ENCODE results near the gene THBS4. TPM values are rescaled to one million over a fixed set of nuclear protein-coding genes. Genes with fewer than 3 reads are reported as not detected.

Gene THBS4
- total and polyA plus RNA-seq, 4 donors: 0.08 to 0.28 (median 0.20) TPM

DNA sequence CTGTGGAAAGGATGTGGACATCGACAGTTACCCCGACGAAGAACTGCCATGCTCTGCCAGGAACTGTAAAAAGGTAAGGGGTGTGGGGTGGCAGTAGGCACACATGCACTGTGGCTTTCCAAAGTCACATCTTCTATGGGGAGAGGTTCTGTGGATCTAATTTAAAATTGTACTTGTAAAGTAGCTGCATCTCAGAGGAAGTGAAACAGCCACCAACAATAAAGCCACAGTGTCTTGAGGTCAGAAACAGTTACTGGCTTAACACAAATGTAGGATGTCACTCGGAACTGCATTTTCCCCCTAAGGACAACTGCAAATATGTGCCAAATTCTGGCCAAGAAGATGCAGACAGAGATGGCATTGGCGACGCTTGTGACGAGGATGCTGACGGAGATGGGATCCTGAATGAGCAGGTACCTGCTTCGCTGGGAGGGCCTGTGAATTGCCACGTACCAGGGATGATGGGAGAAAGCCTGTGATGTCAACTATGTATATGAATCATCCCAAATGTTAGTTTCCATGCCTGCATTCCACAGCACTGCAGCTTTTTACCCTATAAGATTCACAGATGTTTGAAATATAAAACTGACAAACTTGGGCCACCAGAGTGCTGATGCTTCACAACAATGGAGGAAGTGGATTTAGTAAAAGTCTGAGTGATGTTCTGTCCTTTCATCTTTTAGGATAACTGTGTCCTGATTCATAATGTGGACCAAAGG, 35.3 kb downstream of the THBS4 start:
- Histone ChIP-seq H3K4me3 (ENCODE audit: low read depth in 1 of 3, low read length in 3 of 3) (no peak overlapping the region), H3K9ac (ENCODE audit: low read depth in 1 of 2, low read length in 2 of 2) (no peak overlapping the region), H3K36me3 (ENCODE audit: control insufficient read depth in 4 of 4, insufficient read depth in 3 of 4, low read depth in 1 of 4, low read length in 3 of 4) (no peaks in the 10 kb centered on the region), H3K4me1 (ENCODE audit: control insufficient read depth in 4 of 4, insufficient read depth in 4 of 4, low read length in 3 of 4) (no peaks in the 10 kb centered on the region), H3K27ac (ENCODE audit: low read depth in 1 of 2, low read length in 2 of 2) (no peak overlapping the region), H3K27me3 (ENCODE audit: control insufficient read depth in 4 of 4, insufficient read depth in 4 of 4, low read length in 3 of 4) (no peaks in the 10 kb centered on the region), H3K9me3 (ENCODE audit: control insufficient read depth in 4 of 4, low read length in 3 of 4) (no peaks in the 10 kb centered on the region)
- no peak for TF ChIP-seq RXRA (IDR thresholded peaks at IDR 0.05)
- TF ChIP-seq GABPA (IDR thresholded peaks at IDR 0.05 in 1 of 2, conservative IDR thresholded peaks at IDR 0.05 in 1 of 2): no peak
- no peak for TF ChIP-seq REST (IDR thresholded peaks at IDR 0.05)
- no peak for TF ChIP-seq FOXA2 (IDR thresholded peaks at IDR 0.05)
- TF ChIP-seq, protein P1, sequence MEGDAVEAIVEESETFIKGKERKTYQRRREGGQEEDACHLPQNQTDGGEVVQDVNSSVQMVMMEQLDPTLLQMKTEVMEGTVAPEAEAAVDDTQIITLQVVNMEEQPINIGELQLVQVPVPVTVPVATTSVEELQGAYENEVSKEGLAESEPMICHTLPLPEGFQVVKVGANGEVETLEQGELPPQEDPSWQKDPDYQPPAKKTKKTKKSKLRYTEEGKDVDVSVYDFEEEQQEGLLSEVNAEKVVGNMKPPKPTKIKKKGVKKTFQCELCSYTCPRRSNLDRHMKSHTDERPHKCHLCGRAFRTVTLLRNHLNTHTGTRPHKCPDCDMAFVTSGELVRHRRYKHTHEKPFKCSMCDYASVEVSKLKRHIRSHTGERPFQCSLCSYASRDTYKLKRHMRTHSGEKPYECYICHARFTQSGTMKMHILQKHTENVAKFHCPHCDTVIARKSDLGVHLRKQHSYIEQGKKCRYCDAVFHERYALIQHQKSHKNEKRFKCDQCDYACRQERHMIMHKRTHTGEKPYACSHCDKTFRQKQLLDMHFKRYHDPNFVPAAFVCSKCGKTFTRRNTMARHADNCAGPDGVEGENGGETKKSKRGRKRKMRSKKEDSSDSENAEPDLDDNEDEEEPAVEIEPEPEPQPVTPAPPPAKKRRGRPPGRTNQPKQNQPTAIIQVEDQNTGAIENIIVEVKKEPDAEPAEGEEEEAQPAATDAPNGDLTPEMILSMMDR (IDR thresholded peaks at IDR 0.05; ENCODE audit: low read depth, low read length, missing input control): no peak
- no peak for TF ChIP-seq YY1 (IDR thresholded peaks at IDR 0.05)
- TF ChIP-seq ATF3 (IDR thresholded peaks at IDR 0.05): no peak
- no peak for TF ChIP-seq HNF4A (conservative IDR thresholded peaks at IDR 0.05)
- TF ChIP-seq, protein P2, sequence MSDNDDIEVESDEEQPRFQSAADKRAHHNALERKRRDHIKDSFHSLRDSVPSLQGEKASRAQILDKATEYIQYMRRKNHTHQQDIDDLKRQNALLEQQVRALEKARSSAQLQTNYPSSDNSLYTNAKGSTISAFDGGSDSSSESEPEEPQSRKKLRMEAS (IDR thresholded peaks at IDR 0.05): no peak
- TF ChIP-seq JUND (IDR thresholded peaks at IDR 0.05): no peak
- DNase-seq (ENCODE audit: low spot score): no peak
- WGBS: 79% methylated on average over 10 of the region's 10 CpGs

GRCh38 chr5:80071510-80072021, 36.4 kb downstream of the THBS4 start:
- WGBS: 92% methylated on average over 2 of the region's 2 CpGs

More at GRCh38 chr5:80071510-80072021, 36.4 kb downstream of the THBS4 start:
- H3K9me3 ChIP-seq (ENCODE audit: control insufficient read depth in 4 of 4, low read length in 3 of 4): no peaks in the 10 kb centered on the region
- TF ChIP-seq REST (IDR thresholded peaks at IDR 0.05) (no peak), RAD21 (IDR thresholded peaks at IDR 0.05) (no peak), FOXA2 (IDR thresholded peaks at IDR 0.05) (no peak), GABPA (IDR thresholded peaks at IDR 0.05 in 1 of 2, conservative IDR thresholded peaks at IDR 0.05 in 1 of 2) (no peak), JUND (IDR thresholded peaks at IDR 0.05) (no peak), YY1 (IDR thresholded peaks at IDR 0.05) (no peak), EGR1 (IDR thresholded peaks at IDR 0.05; ENCODE audit: low read depth in 2 of 2) (no peak)
- TF ChIP-seq, protein P1 (IDR thresholded peaks at IDR 0.05; ENCODE audit: low read depth, low read length, missing input control): no peak
- H3K9ac ChIP-seq (ENCODE audit: low read depth in 1 of 2, low read length in 2 of 2): no peak overlapping the region
- H3K27ac ChIP-seq (ENCODE audit: low read depth in 1 of 2, low read length in 2 of 2): no peak overlapping the region
- H3K4me1 ChIP-seq (ENCODE audit: control insufficient read depth in 4 of 4, insufficient read depth in 4 of 4, low read length in 3 of 4): no peaks in the 10 kb centered on the region
- no peak overlapping the region for H3K4me3 ChIP-seq (ENCODE audit: low read depth in 1 of 3, low read length in 3 of 3)
- no peaks in the 10 kb centered on the region for H3K36me3 ChIP-seq (ENCODE audit: control insufficient read depth in 4 of 4, insufficient read depth in 3 of 4, low read depth in 1 of 4, low read length in 3 of 4)
- no peaks in the 10 kb centered on the region for H3K27me3 ChIP-seq (ENCODE audit: control insufficient read depth in 4 of 4, insufficient read depth in 4 of 4, low read length in 3 of 4)
- DNase-seq (ENCODE audit: low spot score): no peak
